Stimulated activated naive CD8-positive, alpha-beta T cell treated with anti-CD3 and anti-CD28 coated beads, Interleukin-15, amount 100 ng/mL, for 72 hours (primary cell): ENCODE results near the gene E2F8.
"Not testable (repeated sequence)": the region's sequence is repeated elsewhere in the genome, so short reads cannot be mapped to it uniquely, and the experiment has no call there.

Experiments used
- ATAC-seq: fragments of 150-1000 bp; cut with Tn5 transposase; 2 replicates; pipeline ENCODE4 v1.10.0; 2021; ENCODE audit warnings: mild to moderate bottlenecking, moderate library complexity
- DNase-seq, 2 donors: peaks; one replicate each; pipeline ENCODE4 v3.0.0; 2021 to 2022
- H3K27ac Mint-ChIP-seq, 2 donors: one replicate each; pipeline ENCODE4 v1.8.0; 2022; ENCODE audit warnings: mild to moderate bottlenecking in 2 of 2, mixed read lengths in 2 of 2, moderate library complexity in 2 of 2
- H3K27me3 Mint-ChIP-seq: one replicate; pipeline ENCODE4 v1.8.0; 2022; ENCODE audit warnings: mixed read lengths
- H3K4me1 Mint-ChIP-seq: one replicate; pipeline ENCODE4 v1.8.0; 2022; ENCODE audit warnings: mild to moderate bottlenecking, mixed read lengths
- H3K4me3 Mint-ChIP-seq, 2 donors: one replicate each; pipeline ENCODE4 v1.8.0; 2022; ENCODE audit warnings: mild to moderate bottlenecking in 2 of 2, mixed read lengths in 2 of 2, moderate library complexity in 1 of 2
- H3K9me3 Mint-ChIP-seq, 2 donors: one replicate each; pipeline ENCODE4 v1.8.0; 2022; ENCODE audit warnings: mixed read lengths in 2 of 2

Gene E2F8

DNA sequence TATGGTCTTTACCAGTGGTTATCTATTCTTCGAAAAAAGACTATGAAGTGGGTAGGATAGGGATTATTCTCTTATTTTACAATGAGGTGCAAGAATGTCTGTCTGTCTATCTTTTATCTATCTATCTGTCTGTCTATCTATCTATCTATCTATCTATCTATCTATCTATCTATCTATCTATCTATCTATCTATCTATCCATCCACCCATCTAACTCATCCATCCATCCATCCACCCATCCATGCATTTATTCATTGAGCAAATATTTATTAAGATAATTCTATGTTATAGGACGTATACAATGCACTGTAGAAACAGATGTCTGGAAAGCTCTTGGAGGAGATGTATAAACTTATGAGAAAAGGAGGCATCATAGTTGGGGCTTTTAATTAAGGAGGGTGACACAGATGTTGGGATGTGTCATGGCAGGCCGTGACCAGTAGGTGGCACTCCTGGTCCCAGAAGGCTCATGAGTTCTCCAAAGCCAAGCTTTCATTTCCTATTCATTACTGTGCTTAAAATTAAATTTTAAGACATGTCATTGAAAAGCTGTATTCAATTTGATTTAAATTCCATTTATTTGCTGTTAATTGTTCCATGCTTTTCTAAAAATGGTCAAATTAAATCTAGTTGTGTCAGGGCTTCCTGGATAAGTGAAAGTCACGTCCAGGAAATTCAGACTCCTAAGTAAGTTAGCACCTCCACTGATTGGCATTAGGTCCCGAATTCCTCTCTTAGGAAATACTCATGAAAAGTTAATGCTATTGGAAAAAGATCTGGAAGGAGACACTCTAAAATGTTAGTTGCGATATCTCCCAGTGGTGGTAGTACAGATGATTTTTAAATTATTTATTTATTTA, 19.0 kb upstream of the E2F8 start:
- H3K4me3 Mint-ChIP-seq: no peak overlapping the region
- ATAC-seq: peak; percentile 68
- H3K9me3 Mint-ChIP-seq: peaks cover 0 to 6% of the 10 kb centered on the region in 2 donors
- DNase-seq: peak; percentile 56 to 63
- H3K27ac Mint-ChIP-seq: no peak overlapping the region
- H3K27me3 Mint-ChIP-seq: peaks cover 9% of the 10 kb centered on the region
- no peaks in the 10 kb centered on the region for H3K4me1 Mint-ChIP-seq

- peaks cover 9% of the 10 kb centered on the region for H3K27me3 Mint-ChIP-seq
- H3K4me1 Mint-ChIP-seq: no peaks in the 10 kb centered on the region
- ATAC-seq: no peak
- H3K4me3 Mint-ChIP-seq: no peak overlapping the region
- DNase-seq: no peak
- H3K9me3 Mint-ChIP-seq: peaks cover 0 to 14% of the 10 kb centered on the region in 2 donors
- H3K27ac Mint-ChIP-seq: peak overlapping the region in 1 of 2 donors; percentile 76
These were observed 18.0 kb upstream of the E2F8 start for GRCh38 chr11:19258641-19259230.

GRCh38 chr11:19254441-19254840, 13.7 kb upstream of the E2F8 start:
- H3K4me1 Mint-ChIP-seq, ATAC-seq, DNase-seq, H3K27ac Mint-ChIP-seq, H3K4me3 Mint-ChIP-seq: not testable (repeated sequence)
- peaks cover 3 to 23% of the 10 kb centered on the region in 2 donors for H3K9me3 Mint-ChIP-seq
- peaks cover 20% of the 10 kb centered on the region for H3K27me3 Mint-ChIP-seq

GRCh38 chr11:19253817-19254216, 13.1 kb upstream of the E2F8 start:
- Mint-ChIP-seq H3K9me3 (peaks cover 8 to 25% of the 10 kb centered on the region in 2 donors), H3K4me1 (no peaks in the 10 kb centered on the region), H3K27ac (no peak overlapping the region), H3K27me3 (peaks cover 26% of the 10 kb centered on the region), H3K4me3 (no peak overlapping the region)
- ATAC-seq (no peak), DNase-seq (no peak)

DNA sequence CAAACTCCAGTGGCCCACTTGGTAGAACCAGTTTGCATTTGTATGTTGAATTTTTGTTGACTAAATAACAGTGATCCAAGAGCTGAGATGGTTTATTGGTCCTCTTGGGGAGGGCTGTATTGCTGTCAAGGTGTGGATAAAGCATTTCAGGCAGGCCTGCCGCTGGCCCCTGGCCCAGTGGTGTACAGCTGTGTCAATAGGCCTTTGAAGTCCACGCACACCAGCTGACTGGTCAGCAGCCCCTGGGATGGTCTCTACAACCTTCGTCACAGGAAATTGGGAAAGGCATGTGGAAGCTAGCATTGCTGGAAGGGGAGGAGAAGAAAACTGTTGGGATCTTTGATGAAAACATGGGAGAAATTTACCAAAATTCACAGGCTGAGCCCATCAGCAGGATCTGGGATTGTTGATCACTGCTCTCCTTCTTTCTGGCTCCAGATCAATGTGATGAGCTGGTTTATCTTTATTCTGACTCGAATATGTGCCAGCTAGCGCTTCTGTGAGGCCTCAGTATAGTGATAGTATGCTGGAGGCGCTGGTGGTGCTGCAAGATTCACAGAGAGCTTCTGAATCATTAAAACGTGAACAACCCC, 12.5 kb upstream of the E2F8 start:
- no peak for DNase-seq
- peaks cover 32% of the 10 kb centered on the region for H3K27me3 Mint-ChIP-seq
- ATAC-seq: no peak
- H3K27ac Mint-ChIP-seq: no peak overlapping the region
- peaks cover 8 to 25% of the 10 kb centered on the region in 2 donors for H3K9me3 Mint-ChIP-seq
- no peak overlapping the region for H3K4me3 Mint-ChIP-seq
- H3K4me1 Mint-ChIP-seq: no peaks in the 10 kb centered on the region

GRCh38 chr11:19252394-19253152, 11.8 kb upstream of the E2F8 start:
- ATAC-seq (no peak), DNase-seq (no peak)
- H3K9me3 Mint-ChIP-seq: peaks cover 8 to 25% of the 10 kb centered on the region in 2 donors
- H3K27ac Mint-ChIP-seq: no peak overlapping the region
- peaks cover 38% of the 10 kb centered on the region for H3K27me3 Mint-ChIP-seq
- H3K4me3 Mint-ChIP-seq: no peak overlapping the region
- no peaks in the 10 kb centered on the region for H3K4me1 Mint-ChIP-seq

DNA sequence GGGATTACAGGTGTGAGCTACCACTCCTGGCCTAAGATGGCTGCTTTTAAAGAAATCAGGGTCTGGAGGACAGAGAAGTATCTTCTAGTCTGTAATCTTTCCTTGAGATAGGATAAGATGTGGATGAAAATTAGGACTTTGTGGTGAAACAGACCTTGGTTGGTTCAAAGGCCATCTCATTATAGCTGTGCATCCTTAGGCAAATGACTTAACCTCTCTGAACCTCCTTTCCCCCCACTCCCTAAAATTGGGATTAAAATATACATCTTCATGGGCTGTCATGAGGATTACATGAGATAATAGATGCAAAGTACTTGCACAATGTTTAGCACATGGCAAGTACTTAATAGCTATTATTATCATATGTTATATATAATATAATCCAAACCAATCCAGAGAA, 10.8 kb upstream of the E2F8 start:
- H3K27ac Mint-ChIP-seq: no peak overlapping the region
- peaks cover 8 to 25% of the 10 kb centered on the region in 2 donors for H3K9me3 Mint-ChIP-seq
- no peak for DNase-seq
- no peaks in the 10 kb centered on the region for H3K4me1 Mint-ChIP-seq
- peaks cover 48% of the 10 kb centered on the region for H3K27me3 Mint-ChIP-seq
- ATAC-seq: no peak
- no peak overlapping the region for H3K4me3 Mint-ChIP-seq

DNA sequence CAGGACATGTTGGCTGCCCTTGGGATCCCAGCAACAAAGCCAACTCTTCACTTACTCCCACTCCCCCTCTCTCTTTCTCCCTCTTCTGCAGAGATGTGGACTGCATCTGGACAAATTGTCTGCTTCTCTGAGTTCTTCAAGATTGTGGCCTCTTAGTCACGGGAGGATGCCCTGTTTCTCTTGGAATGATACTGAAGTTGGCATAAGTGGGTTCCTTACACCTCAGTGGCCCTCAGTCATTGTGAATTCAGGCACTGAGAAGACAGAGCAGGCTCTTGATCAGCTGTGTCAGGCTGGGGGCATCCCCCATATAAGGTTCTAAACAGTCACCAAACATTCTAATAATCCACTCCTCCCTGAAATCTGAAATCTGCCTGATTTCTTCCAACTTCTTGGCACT, 6.1 kb upstream of the E2F8 start:
- Mint-ChIP-seq H3K27ac (no peak overlapping the region), H3K27me3 (peaks cover 87% of the 10 kb centered on the region), H3K4me1 (peaks cover 10% of the 10 kb centered on the region), H3K4me3 (no peak overlapping the region), H3K9me3 (peaks cover 8 to 12% of the 10 kb centered on the region in 2 donors)
- ATAC-seq (no peak), DNase-seq (no peak)

DNA sequence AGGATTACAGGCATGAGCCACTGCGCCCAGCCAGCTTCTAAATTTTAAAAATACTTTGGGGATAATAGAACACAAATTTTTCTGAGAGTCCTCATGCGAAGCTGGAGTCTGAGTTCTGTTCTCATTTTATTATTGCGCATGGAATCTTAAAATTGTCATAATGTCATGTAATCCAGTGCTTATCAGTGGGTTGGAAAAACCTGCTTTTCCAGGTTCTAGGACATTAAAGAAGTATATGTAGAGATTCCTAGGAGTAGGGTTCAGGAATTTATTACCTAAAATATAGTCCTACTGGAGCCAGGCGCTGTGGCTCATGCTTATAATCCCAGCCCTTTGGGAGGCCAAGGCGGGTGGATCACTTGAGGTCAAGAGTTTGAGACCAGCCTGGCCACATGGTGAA, 4.6 kb upstream of the E2F8 start:
- no peak for DNase-seq
- Mint-ChIP-seq H3K27ac (no peak overlapping the region), H3K4me3 (no peak overlapping the region), H3K4me1 (peaks cover 10% of the 10 kb centered on the region), H3K9me3 (peaks cover 8 to 12% of the 10 kb centered on the region in 2 donors), H3K27me3 (peaks cover 87% of the 10 kb centered on the region)
- ATAC-seq: no peak

DNA sequence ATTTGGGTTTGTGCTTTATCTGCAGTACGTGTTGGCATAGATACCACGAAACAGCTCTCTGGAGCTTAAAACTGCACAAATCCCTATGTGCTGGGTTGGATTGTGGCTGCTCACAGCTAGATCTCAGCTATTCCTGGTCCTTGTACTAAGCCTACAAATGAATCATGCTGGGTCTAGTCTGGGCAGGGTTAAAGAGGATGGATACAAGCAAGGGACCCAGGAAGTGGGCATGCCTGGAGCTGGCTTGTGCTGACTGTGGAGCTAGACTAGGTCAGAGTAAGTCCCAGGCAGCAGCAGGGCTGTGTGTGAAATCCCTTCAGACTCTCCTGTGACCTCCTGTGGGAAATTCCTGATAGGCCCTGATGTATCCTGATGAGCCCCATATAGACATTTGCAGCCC, 3.9 kb upstream of the E2F8 start:
- no peak overlapping the region for H3K4me3 Mint-ChIP-seq
- peaks cover 80% of the 10 kb centered on the region for H3K27me3 Mint-ChIP-seq
- no peak for DNase-seq
- no peak for ATAC-seq
- peaks cover 10% of the 10 kb centered on the region for H3K4me1 Mint-ChIP-seq
- peaks cover 4 to 6% of the 10 kb centered on the region in 2 donors for H3K9me3 Mint-ChIP-seq
- no peak overlapping the region for H3K27ac Mint-ChIP-seq

DNA sequence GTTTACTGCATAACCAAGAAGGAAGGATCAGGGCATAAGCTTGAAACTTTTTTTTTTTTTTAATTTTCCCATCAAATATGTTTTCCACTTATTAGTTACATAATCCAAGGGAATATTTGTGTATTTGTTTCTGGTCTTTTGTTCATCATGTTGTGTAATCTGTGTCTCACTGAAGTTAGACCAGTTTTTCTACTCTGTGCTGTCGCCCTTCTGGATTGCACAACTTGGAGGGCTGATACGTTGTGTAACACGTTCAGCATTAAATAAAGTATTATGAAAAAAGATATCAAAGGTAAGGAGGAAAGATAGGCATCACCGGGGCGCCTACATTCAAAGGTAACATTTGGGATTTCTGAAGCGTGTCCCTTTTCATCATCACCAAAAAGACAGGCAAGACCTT, 3.3 kb upstream of the E2F8 start:
- no peak for ATAC-seq
- Mint-ChIP-seq H3K27ac (no peak overlapping the region), H3K9me3 (peaks cover 0 to 1% of the 10 kb centered on the region in 2 donors), H3K27me3 (peaks cover 74% of the 10 kb centered on the region), H3K4me1 (peaks cover 10% of the 10 kb centered on the region), H3K4me3 (no peak overlapping the region)
- DNase-seq: no peak

DNA sequence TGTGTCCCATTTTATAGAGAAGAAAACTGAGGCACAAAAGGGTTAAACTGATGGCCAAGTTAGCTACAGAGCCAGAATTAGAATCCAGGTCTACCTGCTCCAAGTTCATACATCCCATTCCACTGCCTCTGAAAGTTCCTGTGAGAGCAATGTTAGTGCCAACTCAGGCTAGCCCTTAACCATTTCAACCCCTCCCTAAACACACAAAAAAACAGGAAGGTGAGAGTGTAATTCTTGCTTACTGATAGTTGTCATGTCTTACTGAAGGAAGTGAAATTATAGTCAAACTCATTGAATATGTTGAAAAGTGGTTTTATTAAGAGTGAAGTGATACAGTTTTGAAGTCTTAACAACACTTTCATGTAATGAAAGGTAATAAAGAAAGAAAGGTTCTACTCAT, 2.9 kb upstream of the E2F8 start:
- peaks cover 10% of the 10 kb centered on the region for H3K4me1 Mint-ChIP-seq
- H3K27ac Mint-ChIP-seq: no peak overlapping the region
- no peaks in the 10 kb centered on the region for H3K9me3 Mint-ChIP-seq
- no peak overlapping the region for H3K4me3 Mint-ChIP-seq
- H3K27me3 Mint-ChIP-seq: peaks cover 70% of the 10 kb centered on the region
- ATAC-seq (no peak), DNase-seq (no peak)

- Mint-ChIP-seq H3K27ac (no peak overlapping the region), H3K4me3 (no peak overlapping the region), H3K4me1 (peaks cover 10% of the 10 kb centered on the region), H3K9me3 (no peaks in the 10 kb centered on the region), H3K27me3 (peaks cover 65% of the 10 kb centered on the region)
- no peak for DNase-seq
- ATAC-seq: no peak
These were observed 2.4 kb upstream of the E2F8 start for GRCh38 chr11:19243143-19243542.

DNA sequence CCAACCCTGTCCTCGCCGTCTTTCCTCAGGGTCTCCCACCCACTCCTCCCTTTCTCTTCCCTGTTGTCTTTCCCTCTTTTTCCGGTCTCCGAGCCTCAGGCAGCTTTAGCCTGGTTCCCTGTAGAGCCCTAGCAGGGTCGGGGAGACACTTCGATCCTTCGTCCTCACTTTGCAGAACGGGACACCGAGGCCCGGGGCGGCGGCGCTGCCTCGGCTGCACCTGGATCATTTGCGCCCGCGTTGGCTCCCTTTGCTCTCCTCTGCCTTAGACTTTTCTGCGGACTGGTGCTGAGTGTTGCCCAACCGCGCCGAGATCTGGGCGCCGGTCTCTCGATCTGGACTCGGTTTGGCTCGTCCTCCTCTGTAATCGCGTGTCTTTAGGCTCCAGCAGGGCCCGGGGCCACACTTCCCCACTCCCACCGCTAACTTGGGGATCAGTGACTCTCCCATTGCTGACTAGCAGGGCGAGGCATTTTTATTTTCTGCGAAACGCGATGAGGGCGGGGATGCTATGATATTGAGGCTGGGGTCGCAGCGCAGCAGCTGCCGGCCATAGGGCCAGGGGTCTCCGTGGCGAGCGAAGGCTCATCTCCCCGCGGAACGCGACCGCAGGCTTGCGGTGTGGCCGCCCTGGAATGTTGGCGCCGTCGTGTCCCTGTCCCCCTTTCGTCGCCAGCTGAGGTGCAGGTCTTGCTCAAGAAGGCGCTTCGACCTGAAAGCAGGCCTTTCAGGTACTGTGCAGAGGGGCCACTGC, 1.6 kb upstream of the E2F8 start:
- peak; percentile 29 to 30 for DNase-seq
- Mint-ChIP-seq H3K27me3 (peaks cover 57% of the 10 kb centered on the region), H3K4me3 (peak overlapping the region; percentile 94 to 96), H3K9me3 (no peaks in the 10 kb centered on the region), H3K27ac (peak overlapping the region; percentile 77 to 93), H3K4me1 (peaks cover 10% of the 10 kb centered on the region)
- ATAC-seq: no peak
